HG02870 (cell line): Measurements from ENCODE around the gene OCEL1.

ENCODE experiments used
- ATAC-seq: cut with Tn5 transposase; IDR thresholded peaks from one replicate; pipeline ENCODE4 v1.9.1; 2021; ENCODE audit warnings: mild to moderate bottlenecking, moderate library complexity; ENCODE audit not compliant: unreplicated experiment

Gene OCEL1

GRCh38 chr19:17209126-17210036 is 16.6 kb upstream of the OCEL1 start:
- ATAC-seq = no peak

- ATAC-seq = no peak
These were observed 15.7 kb upstream of the OCEL1 start for GRCh38 chr19:17210296-17210695.

- ATAC-seq = no peak
These were observed 14.2 kb upstream of the OCEL1 start for GRCh38 chr19:17211547-17212446.

GRCh38 chr19:17213334-17213733 is 12.7 kb upstream of the OCEL1 start:
- ATAC-seq = no peak

- ATAC-seq = no peak
These were observed 11.4 kb upstream of the OCEL1 start for GRCh38 chr19:17214508-17215126.

- peak; percentile 76 for ATAC-seq
These were observed 10.7 kb upstream of the OCEL1 start, which contains the start of gene USE1 for GRCh38 chr19:17215127-17215971. Gene USE1 (plus strand): TSS chr19:17215357. CDS start chr19:17215406, 49 bp downstream.

GRCh38 chr19:17216058-17216670 is 9.9 kb upstream of the OCEL1 start:
- ATAC-seq = no peak

- ATAC-seq = no peak
These were observed 6.7 kb upstream of the OCEL1 start for GRCh38 chr19:17219286-17219685.

GRCh38 chr19:17220207-17220758 is 5.7 kb upstream of the OCEL1 start:
- ATAC-seq = no peak

GRCh38 chr19:17225053-17225452 is 973 bp upstream of the OCEL1 start:
- ATAC-seq = no peak

- no peak for ATAC-seq
These were observed 1.9 kb downstream of the OCEL1 start for GRCh38 chr19:17227798-17228367.

- no peak for ATAC-seq
These were observed 3.9 kb downstream of the OCEL1 start for GRCh38 chr19:17229890-17230289.

GRCh38 chr19:17232258-17232657 is 6.2 kb downstream of the OCEL1 start:
- ATAC-seq = no peak

GRCh38 chr19:17234911-17235299 is 8.9 kb downstream of the OCEL1 start:
- peak; percentile 44 for ATAC-seq

GRCh38 chr19:17235300-17235970 is 9.4 kb downstream of the OCEL1 start:
- ATAC-seq = no peak

- no peak for ATAC-seq
These were observed 10.1 kb downstream of the OCEL1 start for GRCh38 chr19:17235971-17236777.

- ATAC-seq = no peak
These were observed 11.0 kb downstream of the OCEL1 start for GRCh38 chr19:17236811-17237543.
